HEK293 (cell line): ENCODE data around the gene MST1R.

ENCODE experiments used
- CTCF ChIA-PET: fragments of 350-600 bp; formaldehyde crosslinking; extraction: SDS; loops from one replicate; lab custom pipeline; 2021; ENCODE audit warnings: antibody characterized with exemption; lab: Yijun Ruan, JAX
- POLR2A ChIA-PET: fragments of 300-600 bp; formaldehyde crosslinking; extraction: SDS; loops from one replicate; lab custom pipeline; 2020; ENCODE audit warnings: antibody characterized with exemption, inconsistent platforms; lab: Yijun Ruan, JAX
- H3K27ac ChIP-seq: fragments of 200-500 bp; sonication (Bioruptor generic); 2 replicates; pipeline ENCODE4 v1.5.1; 2014; ENCODE audit warnings: low read depth, low read length, control low read depth, inconsistent platforms; ENCODE audit errors: extremely low read depth
- H3K36me3 ChIP-seq, 2 experiments: fragments of 200-500 bp in 1 of 2; sonication (Bioruptor generic) in 1 of 2; 1 replicate in 1 of 2; 2 replicates in 1 of 2; pipeline ENCODE4 v1.5.1; 2014 to 2017; ENCODE audit warnings: inconsistent platforms in 2 of 2, low read length in 2 of 2; ENCODE audit not compliant: control insufficient read depth in 2 of 2, insufficient read depth in 1 of 2
- H3K4me1 ChIP-seq: fragments of 200-500 bp; sonication (Bioruptor generic); 2 replicates; pipeline ENCODE4 v1.5.1; 2014; ENCODE audit warnings: mild to moderate bottlenecking, low read length, inconsistent platforms; ENCODE audit not compliant: control insufficient read depth, insufficient read depth
- H3K4me3 ChIP-seq: 2 replicates; pipeline ENCODE4 v1.5.1; 2011; ENCODE audit warnings: low read depth, mild to moderate bottlenecking, control low read depth, low read length, moderate library complexity
- H3K9me3 ChIP-seq: fragments of 200-500 bp; sonication (Bioruptor generic); 2 replicates; pipeline ENCODE4 v1.5.1; 2014; ENCODE audit warnings: low read depth, low read length, inconsistent platforms; ENCODE audit not compliant: control insufficient read depth, insufficient read depth
- GLIS2 ChIP-seq: fragments of 450-650 bp; formaldehyde crosslinking; IDR thresholded peaks from 2 replicates; pipeline ENCODE4 v1.5.1; 2016; ENCODE audit warnings: missing biosample characterization, missing genetic modification characterization
- KLF16 ChIP-seq: fragments of 450-650 bp; formaldehyde crosslinking; IDR thresholded peaks from 2 replicates; pipeline ENCODE4 v1.5.1; 2017; ENCODE audit warnings: missing biosample characterization, missing genetic modification characterization
- RBAK ChIP-seq: fragments of 450-650 bp; formaldehyde crosslinking; IDR thresholded peaks from 2 replicates; pipeline ENCODE4 v1.5.1; 2016; ENCODE audit warnings: missing biosample characterization, missing genetic modification characterization
- YY1 ChIP-seq: fragments of 450-650 bp; formaldehyde crosslinking; IDR thresholded peaks from 2 replicates; pipeline ENCODE4 v1.5.1; 2018; ENCODE audit warnings: missing biosample characterization, missing genetic modification characterization
- ZBTB1 ChIP-seq: fragments of 450-650 bp; formaldehyde crosslinking; IDR thresholded peaks from 2 replicates; pipeline ENCODE4 v1.5.1; 2016; ENCODE audit warnings: missing biosample characterization, missing genetic modification characterization
- ZBTB20 ChIP-seq: fragments of 450-650 bp; formaldehyde crosslinking; IDR thresholded peaks from 2 replicates; pipeline ENCODE4 v1.5.1; 2016; ENCODE audit warnings: missing biosample characterization, missing genetic modification characterization
- ZFHX2 ChIP-seq: fragments of 450-650 bp; formaldehyde crosslinking; conservative IDR thresholded peaks from 2 replicates; pipeline ENCODE4 v1.5.1; 2016; ENCODE audit warnings: missing biosample characterization, missing genetic modification characterization
- ZNF133 ChIP-seq: fragments of 450-650 bp; formaldehyde crosslinking; IDR thresholded peaks from 2 replicates; pipeline ENCODE4 v1.5.1; 2016; ENCODE audit warnings: missing biosample characterization, missing genetic modification characterization
- ZNF221 ChIP-seq: fragments of 450-650 bp; formaldehyde crosslinking; IDR thresholded peaks from 2 replicates; pipeline ENCODE4 v1.5.1; 2017; ENCODE audit warnings: missing biosample characterization, missing genetic modification characterization, borderline replicate concordance
- ZNF23 ChIP-seq: fragments of 450-650 bp; formaldehyde crosslinking; IDR thresholded peaks from 2 replicates; pipeline ENCODE4 v1.5.1; 2016; ENCODE audit warnings: missing biosample characterization, missing genetic modification characterization, borderline replicate concordance
- ZNF302 ChIP-seq: fragments of 450-650 bp; formaldehyde crosslinking; IDR thresholded peaks from 2 replicates; pipeline ENCODE4 v1.5.1; 2016; ENCODE audit warnings: missing biosample characterization, missing genetic modification characterization, low read depth
- ZNF433 ChIP-seq: fragments of 450-650 bp; formaldehyde crosslinking; IDR thresholded peaks from 2 replicates; pipeline ENCODE4 v1.5.1; 2016; ENCODE audit warnings: missing biosample characterization, missing genetic modification characterization, low read depth
- ZNF555 ChIP-seq: fragments of 450-650 bp; formaldehyde crosslinking; conservative IDR thresholded peaks from 2 replicates; pipeline ENCODE4 v1.5.1; 2017; ENCODE audit warnings: missing biosample characterization, mild to moderate bottlenecking, missing genetic modification characterization, inconsistent platforms
- ZNF621 ChIP-seq: fragments of 450-650 bp; formaldehyde crosslinking; IDR thresholded peaks from 2 replicates; pipeline ENCODE4 v1.5.1; 2017; ENCODE audit warnings: missing biosample characterization, missing genetic modification characterization
- ZNF626 ChIP-seq: fragments of 450-650 bp; sonication (Bioruptor Pico); formaldehyde crosslinking; IDR thresholded peaks from 2 replicates; pipeline ENCODE4 v1.5.1; 2018; ENCODE audit warnings: missing biosample characterization, missing genetic modification characterization, inconsistent platforms
- ZNF707 ChIP-seq: fragments of 450-650 bp; formaldehyde crosslinking; IDR thresholded peaks from 2 replicates; pipeline ENCODE4 v1.5.1; 2016; ENCODE audit warnings: missing biosample characterization, missing genetic modification characterization
- ZNF791 ChIP-seq: fragments of 450-650 bp; formaldehyde crosslinking; IDR thresholded peaks from 2 replicates; pipeline ENCODE4 v1.5.1; 2016; ENCODE audit warnings: missing biosample characterization, missing genetic modification characterization
- ZSCAN16 ChIP-seq: fragments of 450-650 bp; formaldehyde crosslinking; IDR thresholded peaks from 2 replicates; pipeline ENCODE4 v1.5.1; 2016; ENCODE audit warnings: missing biosample characterization, missing genetic modification characterization
- TF ChIP-seq, protein P1 (sequence below): fragments of 450-650 bp; formaldehyde crosslinking; IDR thresholded peaks from 2 replicates; pipeline ENCODE4 v1.5.1; 2016; ENCODE audit warnings: missing biosample characterization, missing genetic modification characterization
- TF ChIP-seq, protein P2 (sequence below): fragments of 450-650 bp; formaldehyde crosslinking; conservative IDR thresholded peaks from 2 replicates; pipeline ENCODE4 v1.5.1; 2016; ENCODE audit warnings: low read depth, missing biosample characterization, missing genetic modification characterization
- TF ChIP-seq, protein P3 (sequence below): fragments of 450-650 bp; formaldehyde crosslinking; IDR thresholded peaks from 2 replicates; pipeline ENCODE4 v1.5.1; 2016; ENCODE audit warnings: missing biosample characterization, missing genetic modification characterization, low read depth

Gene MST1R

DNA sequence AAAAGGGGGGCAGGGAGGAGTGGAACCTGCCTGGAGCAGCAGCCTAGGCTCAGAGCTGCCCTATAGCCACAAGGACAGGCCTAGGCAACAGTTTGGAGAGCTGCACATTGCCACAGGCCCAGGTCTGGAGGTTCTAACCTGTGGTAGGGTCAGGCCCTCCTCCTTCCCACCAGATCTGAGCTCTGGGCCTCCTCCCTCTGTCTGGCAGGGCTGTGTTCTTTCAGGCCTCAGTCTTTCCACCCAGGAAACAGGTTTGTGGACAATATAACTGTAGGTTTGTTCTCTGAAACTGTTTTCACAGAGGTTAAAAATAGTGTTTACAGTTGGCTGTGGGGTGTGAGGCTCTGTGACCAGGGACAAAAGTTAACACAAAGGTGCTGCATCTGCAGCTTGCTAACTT, 25.0 kb downstream of the MST1R start:
- ChIA-PET POLR2A (interaction anchor here (0.6 kb wide), 2 partner anchors 92 to 292 kb away, joined by 5 to 12 read pairs; no protein-coding TSS in a partner anchor), CTCF (interaction anchor here (0.6 kb wide), 1 partner anchor 335 kb away, joined by 3 read pairs; no protein-coding TSS in a partner anchor)
- Histone ChIP-seq H3K27ac (no peak overlapping the region), H3K9me3 (no peaks in the 10 kb centered on the region), H3K4me3 (no peak overlapping the region), H3K36me3 (no peaks in the 10 kb centered on the region), H3K4me1 (no peaks in the 10 kb centered on the region)
- no peak for TF ChIP-seq ZNF555 (tag by site-specific recombination)
- TF ChIP-seq ZNF433 (tag by site-specific recombination), result no peak
- TF ChIP-seq ZNF626 (tag by site-specific recombination), result no peak
- TF ChIP-seq ZFHX2, result no peak
- TF ChIP-seq KLF16 (tag by site-specific recombination), result no peak
- TF ChIP-seq, protein P1, sequence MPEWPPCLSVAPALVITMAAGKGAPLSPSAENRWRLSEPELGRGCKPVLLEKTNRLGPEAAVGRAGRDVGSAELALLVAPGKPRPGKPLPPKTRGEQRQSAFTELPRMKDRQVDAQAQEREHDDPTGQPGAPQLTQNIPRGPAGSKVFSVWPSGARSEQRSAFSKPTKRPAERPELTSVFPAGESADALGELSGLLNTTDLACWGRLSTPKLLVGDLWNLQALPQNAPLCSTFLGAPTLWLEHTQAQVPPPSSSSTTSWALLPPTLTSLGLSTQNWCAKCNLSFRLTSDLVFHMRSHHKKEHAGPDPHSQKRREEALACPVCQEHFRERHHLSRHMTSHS (tag by site-specific recombination), result no peak
- TF ChIP-seq, protein P2, sequence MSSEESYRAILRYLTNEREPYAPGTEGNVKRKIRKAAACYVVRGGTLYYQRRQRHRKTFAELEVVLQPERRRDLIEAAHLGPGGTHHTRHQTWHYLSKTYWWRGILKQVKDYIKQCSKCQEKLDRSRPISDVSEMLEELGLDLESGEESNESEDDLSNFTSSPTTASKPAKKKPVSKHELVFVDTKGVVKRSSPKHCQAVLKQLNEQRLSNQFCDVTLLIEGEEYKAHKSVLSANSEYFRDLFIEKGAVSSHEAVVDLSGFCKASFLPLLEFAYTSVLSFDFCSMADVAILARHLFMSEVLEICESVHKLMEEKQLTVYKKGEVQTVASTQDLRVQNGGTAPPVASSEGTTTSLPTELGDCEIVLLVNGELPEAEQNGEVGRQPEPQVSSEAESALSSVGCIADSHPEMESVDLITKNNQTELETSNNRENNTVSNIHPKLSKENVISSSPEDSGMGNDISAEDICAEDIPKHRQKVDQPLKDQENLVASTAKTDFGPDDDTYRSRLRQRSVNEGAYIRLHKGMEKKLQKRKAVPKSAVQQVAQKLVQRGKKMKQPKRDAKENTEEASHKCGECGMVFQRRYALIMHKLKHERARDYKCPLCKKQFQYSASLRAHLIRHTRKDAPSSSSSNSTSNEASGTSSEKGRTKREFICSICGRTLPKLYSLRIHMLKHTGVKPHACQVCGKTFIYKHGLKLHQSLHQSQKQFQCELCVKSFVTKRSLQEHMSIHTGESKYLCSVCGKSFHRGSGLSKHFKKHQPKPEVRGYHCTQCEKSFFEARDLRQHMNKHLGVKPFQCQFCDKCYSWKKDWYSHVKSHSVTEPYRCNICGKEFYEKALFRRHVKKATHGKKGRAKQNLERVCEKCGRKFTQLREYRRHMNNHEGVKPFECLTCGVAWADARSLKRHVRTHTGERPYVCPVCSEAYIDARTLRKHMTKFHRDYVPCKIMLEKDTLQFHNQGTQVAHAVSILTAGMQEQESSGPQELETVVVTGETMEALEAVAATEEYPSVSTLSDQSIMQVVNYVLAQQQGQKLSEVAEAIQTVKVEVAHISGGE (tag by site-specific recombination), result no peak
- TF ChIP-seq ZSCAN16 (tag by site-specific recombination), result no peak
- no peak for TF ChIP-seq ZNF621 (tag by site-specific recombination)
- TF ChIP-seq ZBTB20 (tag by site-specific recombination), result no peak
- TF ChIP-seq RBAK (tag by site-specific recombination), result no peak
- no peak for TF ChIP-seq GLIS2 (tag by site-specific recombination)
- TF ChIP-seq ZNF791, result no peak
- no peak for TF ChIP-seq ZBTB1
- TF ChIP-seq ZNF221, result no peak
- TF ChIP-seq YY1 (tag by site-specific recombination), result no peak
- TF ChIP-seq ZNF133 (tag by site-specific recombination), result no peak
- TF ChIP-seq ZNF302 (tag by site-specific recombination), result no peak
- TF ChIP-seq, protein P3, sequence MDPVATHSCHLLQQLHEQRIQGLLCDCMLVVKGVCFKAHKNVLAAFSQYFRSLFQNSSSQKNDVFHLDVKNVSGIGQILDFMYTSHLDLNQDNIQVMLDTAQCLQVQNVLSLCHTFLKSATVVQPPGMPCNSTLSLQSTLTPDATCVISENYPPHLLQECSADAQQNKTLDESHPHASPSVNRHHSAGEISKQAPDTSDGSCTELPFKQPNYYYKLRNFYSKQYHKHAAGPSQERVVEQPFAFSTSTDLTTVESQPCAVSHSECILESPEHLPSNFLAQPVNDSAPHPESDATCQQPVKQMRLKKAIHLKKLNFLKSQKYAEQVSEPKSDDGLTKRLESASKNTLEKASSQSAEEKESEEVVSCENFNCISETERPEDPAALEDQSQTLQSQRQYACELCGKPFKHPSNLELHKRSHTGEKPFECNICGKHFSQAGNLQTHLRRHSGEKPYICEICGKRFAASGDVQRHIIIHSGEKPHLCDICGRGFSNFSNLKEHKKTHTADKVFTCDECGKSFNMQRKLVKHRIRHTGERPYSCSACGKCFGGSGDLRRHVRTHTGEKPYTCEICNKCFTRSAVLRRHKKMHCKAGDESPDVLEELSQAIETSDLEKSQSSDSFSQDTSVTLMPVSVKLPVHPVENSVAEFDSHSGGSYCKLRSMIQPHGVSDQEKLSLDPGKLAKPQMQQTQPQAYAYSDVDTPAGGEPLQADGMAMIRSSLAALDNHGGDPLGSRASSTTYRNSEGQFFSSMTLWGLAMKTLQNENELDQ, result no peak

DNA sequence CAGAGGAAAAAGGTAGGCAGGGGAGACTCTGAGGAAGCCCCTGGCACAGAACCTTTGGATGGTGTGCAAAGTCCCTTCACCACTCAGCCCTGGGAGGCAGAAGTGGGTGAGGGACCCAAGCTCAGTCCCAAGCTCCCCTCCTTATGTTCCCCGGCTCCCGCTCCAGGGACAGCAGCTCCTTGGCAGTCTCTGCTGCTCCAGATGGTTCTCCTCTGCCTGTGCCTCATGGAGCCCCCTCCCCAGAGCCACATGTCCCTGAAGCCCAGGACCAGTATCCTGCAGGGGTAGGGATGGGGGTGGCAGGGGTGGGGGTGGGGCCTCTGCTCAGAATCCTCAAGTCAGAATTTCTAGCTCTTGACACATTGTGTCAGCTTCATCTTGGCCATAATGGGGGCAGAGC, 26.0 kb downstream of the MST1R start:
- no peaks in the 10 kb centered on the region for H3K9me3 ChIP-seq
- TF ChIP-seq ZNF23 (tag by site-specific recombination) (no peak), ZNF707 (tag by site-specific recombination) (no peak), ZNF791 (no peak)
- TF ChIP-seq, all 188 proteins: peak for 0
- CTCF ChIA-PET, result no interaction called here
- Histone ChIP-seq H3K4me1 (no peaks in the 10 kb centered on the region), H3K27ac (no peak overlapping the region), H3K36me3 (no peaks in the 10 kb centered on the region), H3K4me3 (no peak overlapping the region)
- POLR2A ChIA-PET, result no interaction called here
